ENCODE results near the gene UNC80. TPM values are rescaled to one million over a fixed set of nuclear protein-coding genes. Genes with fewer than 3 reads are reported as not detected.

The UNC80 gene
- total RNA-seq, 2 donors from 2014 or later: 3.6 to 8.6 TPM

Small RNA genes within 50 kb of the gene (small RNA-seq; reads per million reads assigned to genes)
- 0 reads per million in 2 donors for gene RNA5SP118

Other genes starting within 250 kb of the UNC80 start
- gene RPE, start 230.8 kb downstream of the UNC80 start, total RNA-seq: 10 to 100 TPM; 44.1 to 60.1 TPM

Data from prostate gland (tissue), 2 donors.